Brain microvascular endothelial cell (primary cell): Measurements from ENCODE around the gene CNMD.

Experiments used
- DNase-seq: peaks from one replicate; pipeline ENCODE4 v3.0.0-alpha.2; 2020
- H3K27ac ChIP-seq: fragments of 250-450 bp; sonication (Bioruptor Pico); 2 replicates; pipeline ENCODE4 v1.5.1; 2020; ENCODE audit warnings: mild to moderate bottlenecking, moderate library complexity
- H3K27me3 ChIP-seq: fragments of 250-450 bp; sonication (Bioruptor Pico); replicated peaks from 2 replicates; pipeline ENCODE4 v1.5.1; 2020; ENCODE audit warnings: mild to moderate bottlenecking
- H3K36me3 ChIP-seq: fragments of 250-450 bp; sonication (Bioruptor Pico); replicated peaks from 2 replicates; pipeline ENCODE4 v1.5.1; 2020; ENCODE audit warnings: mild to moderate bottlenecking
- H3K4me3 ChIP-seq: 2 replicates; pipeline ENCODE4 v1.5.1; 2011; ENCODE audit warnings: low read depth, mild to moderate bottlenecking, control low read depth, low read length, moderate library complexity
- CTCF ChIP-seq: IDR thresholded peaks from 2 replicates; pipeline ENCODE4 v1.5.1; 2011; ENCODE audit warnings: low read depth, mild to moderate bottlenecking, moderate library complexity, low read length, control low read depth, inconsistent platforms; ENCODE audit errors: missing control alignments
- in situ Hi-C: cut with HindIII; loops from 2 replicates; pipeline ENCODE4 v1.10.0; 2017; ENCODE audit warnings: low sequenced_read_pairs, low pct_ligation_motif_present

Gene CNMD

GRCh38 chr13:52673465-52673864 is 66.2 kb downstream of the CNMD start:
- no peak for DNase-seq
- H3K27ac ChIP-seq, result no peak overlapping the region
- peaks cover 19% of the 10 kb centered on the region for H3K36me3 ChIP-seq
- in situ Hi-C loops, result no loop called here
- H3K27me3 ChIP-seq, result no peaks in the 10 kb centered on the region
- no peak overlapping the region for H3K4me3 ChIP-seq
- TF ChIP-seq CTCF, result no peak

DNA sequence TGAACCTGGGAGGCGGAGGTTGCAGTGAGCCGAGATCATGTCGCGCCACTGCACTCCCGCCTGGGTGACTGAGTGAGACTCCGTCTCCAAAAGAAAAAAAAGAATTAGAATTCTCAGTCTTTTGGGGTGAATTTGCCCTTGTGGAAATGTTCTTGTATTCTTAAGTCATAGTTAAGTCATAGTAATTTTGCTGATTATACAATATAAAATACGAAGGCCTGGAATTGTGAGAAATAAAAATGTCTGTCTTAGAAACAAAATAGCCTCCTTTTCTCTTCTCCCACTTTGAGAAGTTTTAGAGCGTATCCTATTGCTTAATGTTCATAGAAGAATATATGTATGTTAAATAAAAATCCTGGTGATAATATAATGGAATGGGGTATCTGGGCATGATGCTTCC is 68.9 kb downstream of the CNMD start:
- no peak for TF ChIP-seq CTCF
- Histone ChIP-seq H3K36me3 (peaks cover 24% of the 10 kb centered on the region), H3K27ac (no peak overlapping the region), H3K4me3 (no peak overlapping the region), H3K27me3 (no peaks in the 10 kb centered on the region)
- DNase-seq, result no peak
- in situ Hi-C loops, result no loop called here

DNA sequence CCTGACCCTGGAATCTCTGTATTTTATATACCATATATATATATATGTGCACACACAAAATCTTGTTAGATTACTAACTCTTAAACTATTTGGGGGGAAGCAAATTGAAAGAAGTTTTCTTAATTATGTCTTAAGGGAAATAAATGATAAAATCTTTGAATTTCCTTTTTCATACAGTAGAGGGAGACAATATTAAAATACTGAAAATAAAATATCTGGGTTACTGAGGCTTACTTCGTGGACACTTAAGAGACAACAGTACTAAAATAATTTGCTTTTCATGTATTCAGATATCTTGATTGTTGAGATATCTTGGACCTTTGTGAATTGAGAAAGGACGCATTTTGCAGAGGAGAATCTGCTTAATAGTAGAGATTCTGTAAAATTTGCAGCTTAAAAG is 69.9 kb downstream of the CNMD start:
- DNase-seq, result no peak
- no peak for TF ChIP-seq CTCF
- H3K27ac ChIP-seq, result no peak overlapping the region
- no peak overlapping the region for H3K4me3 ChIP-seq
- in situ Hi-C loops, result no loop called here
- peaks cover 28% of the 10 kb centered on the region for H3K36me3 ChIP-seq
- H3K27me3 ChIP-seq, result no peaks in the 10 kb centered on the region

DNA sequence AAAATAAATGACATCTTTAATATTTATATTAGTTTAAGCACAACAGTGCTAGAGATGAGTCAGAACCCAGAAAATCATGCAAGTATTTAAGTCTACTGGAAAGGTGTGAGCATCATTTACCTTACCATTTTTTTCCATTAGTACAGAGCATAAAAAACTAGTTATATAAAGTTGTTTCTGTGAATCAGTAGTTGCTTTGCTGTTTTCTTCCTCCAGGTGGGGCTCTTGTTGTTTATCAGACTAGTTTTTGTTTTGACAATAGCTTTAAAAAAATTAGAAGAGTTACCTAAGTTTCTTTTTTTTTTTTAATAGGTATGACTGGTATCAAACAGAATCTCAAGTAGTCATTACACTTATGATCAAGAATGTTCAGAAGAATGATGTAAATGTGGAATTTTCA is 74.3 kb downstream of the CNMD start:
- in situ Hi-C loops, result no loop called here
- peaks cover 46% of the 10 kb centered on the region for H3K36me3 ChIP-seq
- TF ChIP-seq CTCF, result peak; percentile 33

DNA sequence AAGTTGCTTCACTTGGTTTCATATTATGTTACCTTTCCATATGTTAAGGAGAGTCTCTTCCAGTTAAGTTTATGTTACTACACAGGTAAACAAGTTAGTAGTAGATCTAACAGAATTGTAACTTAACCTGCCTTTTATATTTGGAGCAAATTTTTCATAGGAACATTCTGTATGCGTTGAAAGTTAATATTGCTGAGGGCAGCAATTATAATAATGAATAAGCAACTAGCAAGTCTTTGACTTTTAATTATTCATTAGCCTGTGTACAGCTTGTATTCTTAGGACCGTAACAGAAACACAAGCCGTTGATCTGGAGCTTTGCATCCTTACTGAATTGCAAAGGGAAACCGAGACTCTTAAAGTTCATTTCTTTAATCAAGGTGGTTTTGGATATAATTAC is 75.3 kb downstream of the CNMD start:
- Histone ChIP-seq H3K36me3 (peaks cover 47% of the 10 kb centered on the region), H3K27me3 (no peaks in the 10 kb centered on the region), H3K4me3 (no peak overlapping the region), H3K27ac (no peak overlapping the region)
- DNase-seq, result no peak
- in situ Hi-C loops, result no loop called here
- TF ChIP-seq CTCF, result no peak

More for the DNA sequence above, 74.3 kb downstream of the CNMD start:
- DNase-seq, result no peak
- Histone ChIP-seq H3K4me3 (no peak overlapping the region), H3K27me3 (no peaks in the 10 kb centered on the region), H3K27ac (no peak overlapping the region)

DNA sequence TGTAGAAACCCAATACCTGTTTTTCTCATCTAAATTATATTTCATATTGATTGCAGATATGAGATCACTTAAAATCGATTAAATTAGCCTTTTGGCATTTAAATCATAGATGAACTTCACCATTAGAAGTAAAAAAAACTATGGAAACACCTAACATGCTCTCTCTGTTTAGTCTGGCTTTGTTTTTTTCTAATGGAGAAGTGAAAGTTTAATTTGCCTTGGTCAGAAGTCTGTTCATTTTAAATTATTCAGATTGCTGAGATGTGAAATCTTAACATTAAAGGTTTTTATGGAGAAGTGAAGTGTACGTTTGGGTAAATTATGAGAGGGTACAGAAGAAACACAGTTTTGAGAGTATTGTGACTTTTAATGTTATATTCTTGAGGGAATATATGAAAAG is 80.3 kb downstream of the CNMD start:
- no peak for TF ChIP-seq CTCF
- no peak overlapping the region for H3K27ac ChIP-seq
- no peaks in the 10 kb centered on the region for H3K27me3 ChIP-seq
- H3K4me3 ChIP-seq, result no peak overlapping the region
- DNase-seq, result no peak
- in situ Hi-C loops, result no loop called here
- peaks cover 31% of the 10 kb centered on the region for H3K36me3 ChIP-seq
